Measurements from ENCODE around the gene OR9K2.
"Not testable (repeated sequence)": the region's sequence is repeated elsewhere in the genome, so short reads cannot be mapped to it uniquely, and the experiment has no call there.

Gene OR9K2

GRCh38 chr12:55132816-55133215, 6.6 kb downstream of the OR9K2 start:
- TF ChIP-seq SPI1 (IDR thresholded peaks at IDR 0.05; ENCODE audit: borderline replicate concordance, low read depth) = no peak
- no peak for TF ChIP-seq POLR2AphosphoS5 (IDR thresholded peaks at IDR 0.05; ENCODE audit: low read depth)
- TF ChIP-seq CTCF (IDR thresholded peaks at IDR 0.05; ENCODE audit: insufficient read depth, low read length) = no peak
- no peak for TF ChIP-seq GABPA (IDR thresholded peaks at IDR 0.05; ENCODE audit: low read depth)
- no peak for TF ChIP-seq REST (IDR thresholded peaks at IDR 0.05; ENCODE audit: insufficient replicate concordance, low read depth)
- DNase-seq (ENCODE audit: low read depth in 1 of 2, low spot score in 1 of 2) = no peak
- H3K27ac ChIP-seq (replicated peaks) = no peak overlapping the region
- no peak overlapping the region for H3K4me3 ChIP-seq (replicated peaks; ENCODE audit: insufficient read depth, low read length)
- peaks cover 17% of the 10 kb centered on the region for H3K27me3 ChIP-seq (ENCODE audit: insufficient read depth, poor library complexity, severe bottlenecking)

- TF ChIP-seq SPI1 (IDR thresholded peaks at IDR 0.05; ENCODE audit: borderline replicate concordance, low read depth) (peak; percentile 6; the same call in 1 of the 2 replicates), CTCF (IDR thresholded peaks at IDR 0.05; ENCODE audit: insufficient read depth, low read length) (peak; percentile 73), POLR2AphosphoS5 (IDR thresholded peaks at IDR 0.05; ENCODE audit: low read depth) (no peak)
These were observed 16.7 kb downstream of the OR9K2 start for GRCh38 chr12:55142669-55143565.

GRCh38 chr12:55143566-55143870, 17.3 kb downstream of the OR9K2 start:
- no peak for DNase-seq (ENCODE audit: low read depth in 1 of 2, low spot score in 1 of 2)
- no peak for TF ChIP-seq SPI1 (IDR thresholded peaks at IDR 0.05; ENCODE audit: borderline replicate concordance, low read depth)
- TF ChIP-seq GABPA (IDR thresholded peaks at IDR 0.05; ENCODE audit: low read depth) = no peak
- no peak for TF ChIP-seq CTCF (IDR thresholded peaks at IDR 0.05; ENCODE audit: insufficient read depth, low read length)
- no peak for TF ChIP-seq REST (IDR thresholded peaks at IDR 0.05; ENCODE audit: insufficient replicate concordance, low read depth)
- no peak for TF ChIP-seq POLR2AphosphoS5 (IDR thresholded peaks at IDR 0.05; ENCODE audit: low read depth)

More at GRCh38 chr12:55142669-55143565, 16.7 kb downstream of the OR9K2 start:
- Histone ChIP-seq H3K27ac (replicated peaks) (no peak overlapping the region), H3K4me3 (replicated peaks; ENCODE audit: insufficient read depth, low read length) (no peak overlapping the region), H3K27me3 (ENCODE audit: insufficient read depth, poor library complexity, severe bottlenecking) (peaks cover 5% of the 10 kb centered on the region)
- DNase-seq (ENCODE audit: low read depth in 1 of 2, low spot score in 1 of 2) = peak; percentile 25 to 39

GRCh38 chr12:55167010-55167640, 40.9 kb downstream of the OR9K2 start:
- H3K27ac ChIP-seq (replicated peaks); H3K4me3 ChIP-seq (replicated peaks; ENCODE audit: insufficient read depth, low read length); H3K27me3 ChIP-seq (ENCODE audit: insufficient read depth, poor library complexity, severe bottlenecking); DNase-seq (ENCODE audit: low read depth in 1 of 2, low spot score in 1 of 2): not testable (repeated sequence)

More at GRCh38 chr12:55143566-55143870, 17.3 kb downstream of the OR9K2 start:
- H3K27ac ChIP-seq (replicated peaks) = no peak overlapping the region
- H3K4me3 ChIP-seq (replicated peaks; ENCODE audit: insufficient read depth, low read length) = no peak overlapping the region
- H3K27me3 ChIP-seq (ENCODE audit: insufficient read depth, poor library complexity, severe bottlenecking) = peaks cover 5% of the 10 kb centered on the region
